Stimulated activated CD8-positive, alpha-beta memory T cell treated with anti-CD3 and anti-CD28 coated beads, Interleukin-12 subunit alpha, Interleukin-12 subunit beta, amount 100 ng/mL, for 24 hours (primary cell): ENCODE results near the gene TAF4.
"Not testable (repeated sequence)": the region's sequence is repeated elsewhere in the genome, so short reads cannot be mapped to it uniquely, and the experiment has no call there.

ENCODE experiments used
- DNase-seq: peaks from one replicate; pipeline ENCODE4 v3.0.0-alpha.2; 2020; ENCODE audit errors: extremely low read depth

Gene TAF4

DNA sequence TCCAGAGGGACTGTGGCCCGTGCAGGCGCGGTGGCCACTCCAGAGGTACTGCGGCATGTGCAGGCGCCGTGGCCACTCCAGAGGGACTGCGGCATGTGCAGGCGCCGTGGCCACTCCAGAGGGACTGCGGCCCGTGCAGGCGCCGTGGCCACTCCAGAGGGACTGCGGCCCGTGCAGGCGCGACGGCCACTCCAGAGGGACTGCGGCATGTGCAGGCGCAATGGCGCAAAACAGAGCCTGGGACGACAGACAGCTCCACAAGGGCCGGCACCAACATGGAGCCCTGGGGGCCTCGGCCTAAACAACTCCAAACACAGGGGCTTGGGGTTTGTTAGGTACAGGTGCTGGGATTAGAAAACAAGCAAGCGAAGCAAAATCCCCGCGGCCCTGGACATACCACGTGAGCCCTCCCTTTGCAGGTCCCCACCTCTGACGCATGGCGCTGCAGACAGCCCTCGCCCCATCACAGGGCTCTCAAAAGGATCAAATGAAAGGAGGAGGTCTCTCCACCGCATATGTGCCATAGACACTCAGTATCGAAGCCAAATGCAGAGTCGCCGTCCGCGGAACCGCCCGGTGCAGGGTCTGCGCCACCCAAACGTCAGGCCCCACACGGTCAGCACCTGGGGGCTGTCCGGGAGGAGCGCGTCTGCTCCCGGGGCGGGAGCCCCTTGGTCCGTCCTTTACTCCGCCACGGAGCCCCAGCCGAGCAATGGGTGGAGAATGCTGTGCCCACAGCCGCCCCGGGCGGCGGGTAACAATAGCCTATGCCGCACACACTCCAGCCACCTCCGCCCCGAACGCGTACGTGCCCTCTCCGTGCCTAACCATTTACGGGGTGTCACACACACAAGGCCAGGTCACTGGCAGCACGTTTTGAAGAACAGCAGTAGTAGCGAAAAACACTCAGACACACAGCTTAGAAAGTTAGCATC lies 85.7 kb downstream of the TAF4 start:
- DNase-seq = no peak

DNA sequence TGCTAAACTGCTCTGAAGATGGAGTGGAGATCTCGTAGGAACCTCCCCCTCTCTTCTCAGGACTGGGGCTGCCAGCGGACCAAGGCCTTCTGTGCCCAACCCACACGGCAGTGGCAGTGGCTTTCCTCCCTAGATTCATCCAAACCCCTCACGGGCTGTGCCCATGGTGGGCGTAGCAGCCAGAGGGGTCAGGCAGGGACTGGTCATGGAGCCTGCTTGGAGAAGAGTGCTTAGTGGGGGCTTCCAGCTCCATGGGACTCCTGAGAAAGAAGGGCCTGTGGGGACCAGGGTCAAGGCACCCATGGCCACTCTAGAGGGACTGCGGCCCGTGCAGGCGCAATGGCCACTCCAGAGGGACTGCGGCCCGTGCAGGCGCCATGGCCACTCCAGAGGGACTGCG lies 86.6 kb downstream of the TAF4 start:
- no peak for DNase-seq

DNA sequence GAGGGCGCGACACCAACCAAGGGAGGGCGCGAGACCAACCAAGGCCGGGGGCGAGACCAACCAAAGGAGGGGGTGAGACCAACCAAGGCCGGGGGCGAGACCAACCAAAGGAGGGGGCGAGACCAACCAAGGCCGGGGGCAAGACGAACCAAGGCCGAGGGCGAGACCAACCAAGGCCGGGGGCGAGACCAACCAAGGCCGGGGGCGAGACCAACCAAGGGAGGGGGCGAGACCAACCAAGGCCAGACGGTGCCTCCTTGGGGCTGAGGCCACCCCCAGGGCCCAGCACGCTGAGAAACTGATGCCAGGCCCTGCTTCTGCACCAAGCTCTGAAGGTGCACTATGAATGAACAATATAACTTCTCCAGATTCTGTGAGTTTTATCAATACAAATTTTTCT lies 87.2 kb downstream of the TAF4 start:
- no peak for DNase-seq

DNA sequence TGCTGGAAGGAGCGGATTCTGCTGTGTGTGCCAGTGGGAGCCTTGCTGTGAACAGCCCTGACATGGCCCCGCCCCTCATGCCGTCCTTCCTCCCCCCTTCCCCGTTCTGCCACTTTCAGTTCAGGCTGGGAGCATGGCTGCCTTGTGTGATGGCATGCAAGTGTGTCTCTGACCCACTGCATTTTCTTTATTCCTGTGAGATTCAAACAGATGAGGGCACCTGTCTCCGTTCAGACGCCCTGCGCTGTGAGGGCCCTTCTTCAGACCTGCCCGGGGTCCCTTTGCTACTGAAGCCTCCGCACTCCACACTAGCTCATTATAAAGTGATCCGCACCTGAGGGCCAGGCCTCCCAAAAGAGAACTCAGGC lies 88.3 kb downstream of the TAF4 start:
- no peak for DNase-seq

DNA sequence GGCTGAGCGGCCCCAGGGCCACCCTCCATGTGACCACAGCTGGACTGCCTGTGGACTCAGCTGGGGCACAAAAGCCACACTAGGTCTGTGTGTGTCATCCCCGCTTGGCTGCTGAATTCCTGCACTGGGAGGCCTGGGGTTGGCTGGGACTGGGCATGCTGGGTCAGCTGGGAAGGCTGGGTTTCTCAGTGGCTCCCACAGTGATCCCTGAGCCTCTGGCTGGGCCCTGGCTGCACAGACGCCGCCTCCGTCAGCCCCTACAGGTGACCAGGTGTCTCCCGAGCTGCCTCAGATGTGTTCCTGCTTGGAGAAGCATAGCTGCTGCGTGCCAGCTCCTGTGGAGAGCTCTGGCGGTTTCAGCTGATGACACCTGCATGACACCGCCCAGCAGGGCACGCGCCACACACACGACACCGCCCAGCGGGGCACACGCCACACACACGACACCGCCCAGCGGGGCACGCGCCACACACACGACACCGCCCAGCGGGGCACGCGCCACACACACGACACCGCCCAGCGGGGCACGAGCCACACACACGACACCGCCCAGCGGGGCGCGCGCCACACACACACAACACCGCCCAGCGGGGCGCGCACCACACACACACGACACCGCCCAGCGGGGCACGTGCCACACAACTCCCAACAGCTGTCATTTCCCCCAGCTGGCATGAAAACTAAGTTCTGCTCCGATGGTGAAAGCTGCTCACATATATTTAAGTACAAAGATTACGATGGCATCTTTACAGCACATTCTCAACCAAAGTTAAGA lies 88.8 kb downstream of the TAF4 start:
- no peak for DNase-seq

DNA sequence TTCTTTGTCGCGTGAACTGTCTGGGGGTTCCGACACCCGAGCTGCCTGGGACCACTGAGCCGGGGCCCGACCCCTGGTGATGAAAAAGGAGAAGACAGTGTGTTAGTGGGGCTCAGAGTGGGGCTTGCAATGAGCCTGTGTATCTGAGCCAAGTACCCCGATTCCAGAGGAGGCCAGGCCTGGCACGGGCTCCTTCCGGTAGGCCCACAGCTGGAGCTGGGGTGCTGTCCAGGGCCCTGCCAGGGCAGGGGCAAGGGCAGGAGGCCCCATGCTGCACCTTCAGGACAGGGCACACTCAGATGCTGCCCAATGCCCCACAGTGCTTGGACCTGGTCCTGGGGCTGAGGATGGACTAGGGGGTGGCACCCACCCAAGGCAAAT lies 89.4 kb downstream of the TAF4 start:
- DNase-seq = no peak

DNA sequence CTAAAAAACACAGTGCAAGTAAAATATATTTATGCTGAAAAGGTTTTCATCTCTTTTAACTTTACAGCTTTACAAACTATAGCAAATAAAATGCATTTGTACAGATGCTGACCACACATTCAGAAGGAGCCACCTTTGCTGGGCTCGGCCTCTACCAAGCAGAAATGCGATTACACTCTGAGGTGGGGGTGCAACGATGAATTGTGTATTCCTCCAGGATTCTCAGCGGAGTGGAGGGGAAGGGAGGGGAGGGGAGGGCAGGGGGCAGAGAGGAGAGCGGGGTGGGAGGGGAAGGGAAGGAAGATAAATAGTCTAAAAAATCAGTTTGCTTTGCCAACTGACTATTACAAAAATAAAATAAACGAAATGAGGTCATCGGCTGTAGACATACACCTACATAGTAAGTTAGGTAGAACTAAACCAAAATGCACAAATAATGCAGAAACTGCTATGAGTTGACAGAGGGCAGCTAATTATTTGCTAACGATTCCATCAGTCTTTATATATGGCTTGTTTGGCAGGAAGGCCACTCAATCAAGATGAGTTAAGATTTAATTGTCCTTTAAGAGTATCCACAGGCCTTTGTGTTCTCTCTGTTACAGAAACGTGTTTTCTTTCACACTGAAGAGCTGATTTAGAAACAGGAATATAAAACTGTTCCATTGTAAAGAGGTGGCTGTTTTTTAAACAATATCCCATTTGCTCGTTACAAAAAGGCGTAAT lies 90.1 kb downstream of the TAF4 start:
- DNase-seq = no peak

DNA sequence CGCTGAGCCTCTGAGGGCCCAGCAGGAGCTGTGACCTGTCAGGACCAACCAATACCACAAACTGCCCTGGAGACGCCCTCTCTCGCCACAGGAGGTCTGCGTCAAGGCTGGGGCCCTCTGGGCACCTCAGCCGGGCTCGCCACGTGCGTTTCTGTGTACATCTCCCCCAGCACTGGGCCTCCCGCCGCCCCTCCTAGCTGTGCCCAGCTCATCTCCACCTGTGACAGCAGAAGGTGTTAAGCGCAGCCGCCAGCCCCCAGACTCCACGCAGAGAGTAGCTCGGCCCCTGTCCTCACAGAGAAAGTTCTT lies 91.4 kb downstream of the TAF4 start:
- DNase-seq = no peak

DNA sequence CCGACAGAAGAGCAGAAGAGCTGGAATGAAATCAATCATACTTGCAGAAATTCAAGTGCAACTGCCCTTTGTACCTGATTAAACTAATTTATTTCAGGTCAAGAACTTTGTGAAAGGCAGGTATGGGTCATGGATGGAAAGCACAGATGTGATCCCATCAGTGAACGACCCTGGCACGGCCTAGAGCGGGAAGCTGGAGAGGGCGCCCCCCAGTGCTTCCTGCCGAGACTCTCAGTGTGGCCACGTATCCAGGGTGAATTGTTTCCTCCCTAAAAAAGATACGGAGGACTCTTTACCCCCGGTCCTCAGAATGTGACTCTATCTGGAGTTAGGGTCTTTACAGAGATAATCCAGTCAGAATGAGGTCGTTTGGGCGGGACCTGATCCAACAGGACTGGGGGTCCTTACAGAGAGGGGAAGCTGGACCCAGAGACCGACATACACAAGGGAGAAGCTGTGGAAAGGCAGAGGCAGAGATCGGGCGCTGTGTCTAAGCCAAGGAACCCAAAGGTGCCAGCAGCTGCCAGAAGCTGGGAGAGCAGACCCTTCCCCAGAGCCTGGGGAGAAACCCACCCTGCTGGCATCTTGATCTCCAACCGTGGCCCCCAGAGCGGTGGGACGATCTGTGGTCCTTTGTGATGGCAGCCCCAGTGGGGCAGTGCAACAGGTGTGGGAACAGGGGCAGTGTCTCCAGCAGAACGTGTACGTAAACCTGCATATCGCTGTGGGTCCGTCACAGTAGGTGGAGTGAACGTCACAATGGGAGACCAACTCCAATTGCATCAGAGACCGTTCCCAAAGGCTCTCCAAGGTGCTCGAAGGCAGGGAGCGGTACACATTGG lies 91.9 kb downstream of the TAF4 start:
- DNase-seq = no peak

DNA sequence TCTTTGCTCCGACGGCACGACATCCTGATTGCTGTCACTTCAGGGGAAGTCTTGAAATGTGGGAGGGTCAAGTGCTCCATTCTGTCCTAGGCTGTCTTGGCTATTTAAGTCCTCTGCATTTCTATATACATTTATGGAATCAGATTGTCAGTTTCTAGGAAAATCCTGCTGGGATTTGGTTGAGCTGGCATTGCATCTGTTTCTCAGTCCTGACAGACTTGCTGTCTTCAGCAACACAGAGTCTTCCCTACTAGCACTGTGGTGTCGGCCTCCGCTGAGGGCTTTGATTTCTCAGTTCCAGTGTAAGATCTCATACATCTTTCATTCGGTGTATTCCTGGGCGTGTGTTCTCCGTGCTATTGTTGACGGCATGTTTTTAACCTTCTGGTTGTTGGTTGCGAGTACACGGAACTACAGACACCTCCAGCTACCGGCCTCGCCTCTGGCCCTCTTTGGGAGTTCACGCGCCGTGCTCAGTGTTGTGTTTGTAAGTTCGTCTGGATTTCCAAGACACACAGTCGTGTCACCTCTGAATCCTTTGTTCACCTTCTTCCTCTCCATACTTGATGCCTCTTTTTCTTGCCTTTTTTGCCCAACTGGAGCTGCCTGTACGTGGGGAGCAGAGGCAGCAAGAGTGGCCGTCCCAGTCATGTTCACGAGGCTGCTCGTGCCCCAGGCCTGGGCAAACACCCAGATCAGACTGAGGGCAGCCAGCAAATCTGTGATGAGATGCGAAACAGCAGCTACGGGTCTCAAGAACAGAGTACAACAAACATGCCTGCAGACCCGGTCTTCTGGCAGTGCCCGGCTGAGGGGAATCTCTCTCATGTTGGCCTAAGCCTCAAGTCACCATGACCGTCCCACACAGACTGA lies 92.8 kb downstream of the TAF4 start:
- no peak for DNase-seq

DNA sequence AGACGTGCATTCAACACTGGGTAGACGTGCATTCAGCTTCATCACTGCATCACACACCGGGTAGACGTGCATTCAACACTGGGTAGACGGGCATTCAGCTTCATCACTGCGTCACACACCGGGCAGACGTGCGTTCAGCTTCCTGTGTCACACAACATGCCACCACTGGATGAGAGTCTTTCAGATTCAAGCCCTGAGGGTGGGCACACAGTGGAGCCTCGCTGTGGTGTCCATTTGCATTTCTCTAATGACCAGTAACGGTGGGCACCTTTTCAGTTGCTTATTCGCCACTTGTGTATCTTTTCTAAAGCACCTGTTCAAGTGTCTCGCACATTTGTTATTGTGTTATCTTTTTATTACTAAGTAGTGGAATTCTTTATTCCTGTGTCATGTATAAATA lies 94.1 kb downstream of the TAF4 start:
- DNase-seq = not testable (repeated sequence)

DNA sequence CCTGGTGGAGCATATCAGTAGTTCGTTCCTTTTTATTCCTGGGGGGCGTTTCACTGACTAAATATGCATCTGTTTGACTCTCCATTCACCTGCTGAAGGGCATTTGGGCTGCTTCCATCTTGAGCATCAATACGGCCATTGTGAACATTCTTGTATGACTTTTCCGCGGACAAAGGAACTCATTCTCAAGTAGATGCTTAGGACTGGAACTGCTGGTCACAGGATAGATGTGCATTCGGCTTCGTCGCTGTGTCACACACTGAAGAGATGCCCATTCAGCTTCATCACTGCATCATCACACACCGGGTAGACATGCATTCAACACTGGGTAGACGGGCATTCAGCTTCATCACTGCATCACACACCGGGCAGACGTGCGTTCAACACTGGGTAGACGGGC lies 95.3 kb downstream of the TAF4 start:
- DNase-seq = no peak

DNA sequence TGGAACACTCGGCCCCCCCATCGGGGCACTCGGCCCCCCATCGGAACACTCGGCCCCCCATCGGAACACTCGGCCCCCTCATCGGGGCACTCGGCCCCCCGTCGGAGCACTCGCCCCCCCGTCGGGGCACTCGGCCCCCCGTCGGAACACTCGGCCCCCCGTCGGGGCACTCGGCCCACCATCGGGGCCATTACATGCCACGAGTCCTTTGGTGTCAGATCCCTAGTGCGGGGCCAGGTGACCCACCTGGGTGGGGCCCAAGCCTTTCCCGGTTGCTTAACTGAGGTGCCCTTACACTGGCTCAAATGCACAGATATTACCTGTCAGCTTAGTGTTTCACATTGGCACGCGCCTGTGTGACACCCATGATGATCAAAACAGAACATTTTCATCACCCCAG lies 95.9 kb downstream of the TAF4 start:
- no peak for DNase-seq

DNA sequence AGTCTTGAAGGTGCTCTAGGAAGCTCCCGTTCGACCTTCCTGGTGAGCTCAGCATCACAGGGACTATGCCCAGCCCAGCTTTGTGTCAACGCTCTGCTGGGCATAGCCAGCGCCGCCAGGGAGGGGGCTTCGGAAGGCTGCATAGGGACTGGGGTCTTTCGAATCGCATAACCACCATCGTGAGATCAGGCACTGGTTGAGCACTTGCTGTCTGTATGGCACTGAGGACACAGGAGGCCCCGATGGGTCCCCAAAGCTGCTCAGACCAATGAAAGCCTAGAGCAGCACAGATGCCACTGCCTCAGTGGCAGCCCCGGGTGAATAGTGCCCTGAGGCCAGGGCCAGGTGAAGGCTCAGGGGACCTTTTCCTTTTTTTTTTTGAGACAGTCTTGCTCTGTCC lies 96.7 kb downstream of the TAF4 start:
- DNase-seq = no peak

DNA sequence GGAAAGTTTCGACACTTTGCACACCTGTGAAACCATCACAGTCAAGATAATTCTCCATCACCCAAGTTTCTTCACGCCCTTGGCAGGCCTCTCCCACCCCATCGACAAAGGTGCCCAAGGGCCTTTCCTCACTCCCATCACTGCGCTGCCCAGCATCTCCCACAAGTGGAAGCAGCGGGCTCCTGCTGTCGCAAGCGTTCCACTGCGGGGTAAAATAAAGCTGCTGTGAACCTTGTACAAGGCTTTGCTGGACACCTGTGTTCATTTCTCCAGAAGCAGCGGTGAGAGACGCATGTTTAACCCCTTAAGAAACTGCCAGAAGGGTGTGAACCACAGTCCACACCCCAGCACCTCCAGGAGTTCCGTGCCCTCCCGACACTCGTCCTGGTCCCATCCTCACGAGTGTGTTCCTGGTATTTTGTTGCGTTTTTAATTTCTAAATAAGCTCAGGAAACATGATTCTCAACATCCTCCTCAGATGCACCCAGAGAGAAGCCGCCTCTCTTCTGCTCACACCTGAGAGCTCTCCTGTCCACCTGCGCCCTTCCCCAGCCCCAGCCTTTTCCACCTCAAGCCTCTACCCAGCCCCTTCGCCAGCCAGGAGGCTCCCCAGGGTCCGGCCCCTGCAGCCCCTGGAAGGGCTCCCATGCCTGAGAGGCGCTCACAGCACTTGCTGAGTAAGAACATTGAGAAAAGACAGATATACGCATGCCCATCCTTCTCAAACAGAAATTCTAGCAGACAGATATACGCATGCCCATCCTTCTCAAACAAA lies 97.5 kb downstream of the TAF4 start:
- DNase-seq = no peak

DNA sequence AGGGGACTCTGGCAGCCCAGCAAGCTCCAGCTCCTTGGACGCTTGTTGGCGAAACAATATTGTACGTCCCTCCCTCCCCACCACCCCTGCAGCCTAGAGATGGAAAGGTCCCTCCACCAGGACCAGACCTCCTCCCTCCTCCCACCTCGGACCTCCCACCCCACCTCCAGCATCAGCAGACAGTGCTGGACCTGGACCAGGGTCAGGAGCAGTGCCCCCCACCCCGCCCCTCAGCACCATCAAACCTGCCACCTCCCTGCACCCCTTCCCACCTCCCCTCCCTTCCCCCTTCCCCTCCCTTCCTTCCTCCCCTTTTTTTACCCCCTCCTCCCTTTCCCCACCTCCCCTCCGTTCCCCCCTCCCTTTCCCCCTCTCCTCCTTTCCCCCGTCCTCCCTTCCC lies 98.4 kb downstream of the TAF4 start:
- DNase-seq = no peak

DNA sequence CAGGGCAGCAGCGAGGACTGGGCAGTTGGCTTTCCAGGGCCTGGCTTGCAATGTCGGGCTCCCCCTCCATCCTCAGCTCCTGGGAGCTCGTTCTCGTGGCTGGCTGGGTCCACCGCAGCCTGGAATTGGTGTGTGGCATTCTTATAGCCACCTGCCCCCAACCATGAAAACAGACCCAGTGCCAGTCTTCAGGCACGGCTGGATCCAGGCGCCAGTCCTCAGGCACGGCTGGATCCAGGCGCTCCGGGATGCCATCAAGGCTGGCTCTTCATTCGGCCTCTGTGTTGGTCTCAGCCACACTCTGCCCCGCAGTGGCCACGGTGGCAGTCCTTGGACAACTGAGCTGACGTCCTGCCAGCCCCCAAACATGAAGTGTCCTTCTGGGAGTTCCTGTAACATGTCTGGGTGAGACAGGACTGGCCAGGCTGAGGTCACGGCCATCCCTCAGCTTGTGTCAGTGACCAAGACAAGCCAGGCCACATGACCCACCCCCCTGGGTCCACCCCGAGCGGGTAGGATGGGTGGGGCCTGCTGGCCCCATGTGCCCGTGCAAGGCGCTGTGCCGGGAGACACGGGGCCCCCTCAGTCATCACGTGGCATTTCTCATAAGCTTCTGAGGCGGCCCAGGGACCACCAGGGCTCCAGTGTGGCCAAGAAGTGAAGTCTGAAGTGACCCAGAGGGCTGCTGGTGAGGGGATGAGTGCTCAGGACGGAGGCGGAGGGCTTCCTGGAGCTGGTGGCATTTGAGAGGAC lies 99.0 kb downstream of the TAF4 start:
- DNase-seq = no peak

DNA sequence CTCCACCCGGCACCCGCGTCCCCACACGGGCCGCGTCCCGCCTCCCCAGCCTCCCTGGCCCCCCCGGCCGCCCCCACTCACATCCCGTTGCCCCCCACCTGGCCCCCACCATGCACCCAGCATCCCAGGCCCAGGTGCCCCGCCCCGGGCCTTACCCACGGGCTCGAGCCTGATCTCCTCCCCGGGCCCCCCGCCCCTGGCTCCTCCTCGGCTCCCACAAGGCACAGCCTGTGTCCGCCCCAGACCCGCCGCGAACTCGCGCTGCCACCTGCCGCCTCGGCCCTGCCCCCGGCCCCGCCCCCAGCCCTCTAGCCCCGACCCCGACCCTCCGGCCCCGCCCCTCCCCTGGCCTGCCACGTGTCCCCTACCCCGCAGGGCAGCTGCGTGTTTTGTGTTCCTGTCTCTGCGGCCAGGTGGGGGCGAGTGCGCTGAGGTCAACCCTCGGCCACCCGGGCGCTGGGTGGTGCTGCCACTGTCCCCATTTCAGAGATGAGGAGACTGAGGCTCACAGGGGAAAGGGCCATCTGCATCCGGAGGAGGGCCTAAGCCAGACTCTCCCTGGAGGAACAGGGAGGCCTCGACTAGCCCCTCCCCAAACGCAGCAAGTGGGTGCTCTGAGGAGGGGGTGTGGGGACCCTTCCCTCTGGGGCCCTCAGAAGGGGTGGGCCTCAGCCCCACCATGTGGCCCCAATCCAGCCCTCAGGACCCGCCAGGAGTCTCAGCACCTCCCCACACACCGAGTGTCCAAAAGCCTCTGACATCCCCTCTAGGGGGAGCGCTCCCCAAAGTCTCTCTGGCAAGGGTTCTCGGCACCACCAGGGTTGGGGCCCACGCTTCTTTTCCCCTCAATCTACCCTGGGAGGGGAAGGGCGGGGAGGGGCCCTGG lies 99.8 kb downstream of the TAF4 start:
- no peak for DNase-seq
